ENCODE results near the gene BDH1. TPM values are rescaled to one million over a fixed set of nuclear protein-coding genes. Genes with fewer than 3 reads are reported as not detected.

The BDH1 gene
- total and polyA plus RNA-seq, 2 of the 13 experiments (the other 11 are each of a cell fraction or from before 2014, with no cell fraction given), result 21.2 to 71.9 TPM

DNA sequence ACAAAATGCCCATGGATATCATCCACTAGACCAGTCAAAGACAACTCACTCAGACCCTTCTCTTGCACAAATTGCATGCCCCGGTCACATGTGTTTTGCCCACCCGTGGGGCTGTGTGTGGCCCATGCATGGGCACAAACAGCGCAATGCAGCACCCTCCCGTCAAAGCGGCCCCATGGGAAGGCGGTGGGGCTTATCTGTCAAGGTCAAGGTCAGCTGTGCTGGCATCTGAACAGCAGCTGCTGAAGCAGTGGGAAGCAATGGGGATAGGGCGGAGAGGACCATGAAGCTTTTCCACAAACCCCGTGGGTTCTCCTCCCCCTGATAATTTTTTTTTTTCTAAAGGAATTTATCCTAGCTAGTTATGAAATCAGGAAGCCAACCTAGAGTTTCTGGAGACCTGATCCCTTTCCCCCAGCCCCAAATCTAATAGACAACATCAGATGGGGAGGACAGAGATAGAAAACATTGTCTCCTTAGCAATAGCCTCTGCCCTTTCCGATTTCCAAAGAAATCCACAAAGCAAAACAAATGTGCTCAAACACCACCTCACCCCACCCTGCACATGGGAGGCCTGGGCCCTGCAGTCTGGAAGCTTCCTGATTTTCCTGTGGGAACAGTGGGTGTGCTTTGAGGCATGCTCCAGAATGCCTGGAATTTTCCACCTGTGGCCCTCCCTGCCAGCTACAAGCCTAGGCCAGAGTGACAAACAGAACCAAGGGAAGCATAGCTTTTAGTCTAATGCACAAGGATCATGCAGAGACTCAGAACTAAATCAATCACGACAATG lies 84.4 kb downstream of the BDH1 start (continued):
- TF ChIP-seq, protein P1, sequence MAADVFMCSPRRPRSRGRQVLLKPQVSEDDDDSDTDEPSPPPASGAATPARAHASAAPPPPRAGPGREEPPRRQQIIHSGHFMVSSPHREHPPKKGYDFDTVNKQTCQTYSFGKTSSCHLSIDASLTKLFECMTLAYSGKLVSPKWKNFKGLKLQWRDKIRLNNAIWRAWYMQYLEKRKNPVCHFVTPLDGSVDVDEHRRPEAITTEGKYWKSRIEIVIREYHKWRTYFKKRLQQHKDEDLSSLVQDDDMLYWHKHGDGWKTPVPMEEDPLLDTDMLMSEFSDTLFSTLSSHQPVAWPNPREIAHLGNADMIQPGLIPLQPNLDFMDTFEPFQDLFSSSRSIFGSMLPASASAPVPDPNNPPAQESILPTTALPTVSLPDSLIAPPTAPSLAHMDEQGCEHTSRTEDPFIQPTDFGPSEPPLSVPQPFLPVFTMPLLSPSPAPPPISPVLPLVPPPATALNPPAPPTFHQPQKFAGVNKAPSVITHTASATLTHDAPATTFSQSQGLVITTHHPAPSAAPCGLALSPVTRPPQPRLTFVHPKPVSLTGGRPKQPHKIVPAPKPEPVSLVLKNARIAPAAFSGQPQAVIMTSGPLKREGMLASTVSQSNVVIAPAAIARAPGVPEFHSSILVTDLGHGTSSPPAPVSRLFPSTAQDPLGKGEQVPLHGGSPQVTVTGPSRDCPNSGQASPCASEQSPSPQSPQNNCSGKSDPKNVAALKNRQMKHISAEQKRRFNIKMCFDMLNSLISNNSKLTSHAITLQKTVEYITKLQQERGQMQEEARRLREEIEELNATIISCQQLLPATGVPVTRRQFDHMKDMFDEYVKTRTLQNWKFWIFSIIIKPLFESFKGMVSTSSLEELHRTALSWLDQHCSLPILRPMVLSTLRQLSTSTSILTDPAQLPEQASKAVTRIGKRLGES (CRISPR knock-in tag; IDR thresholded peaks at IDR 0.05; ENCODE audit: borderline replicate concordance), result no peak
- TF ChIP-seq ASH2L (IDR thresholded peaks at IDR 0.05; ENCODE audit: insufficient read length, low read depth, low read length) (no peak), IRX3 (CRISPR knock-in tag; IDR thresholded peaks at IDR 0.05; ENCODE audit: borderline replicate concordance, low read depth) (no peak), ISX (CRISPR knock-in tag; conservative IDR thresholded peaks at IDR 0.05) (no peak), ZNF326 (CRISPR knock-in tag; IDR thresholded peaks at IDR 0.05; ENCODE audit: borderline replicate concordance) (no peak), ZNF766 (CRISPR knock-in tag; IDR thresholded peaks at IDR 0.05; ENCODE audit: borderline replicate concordance) (no peak), ZNF460 (CRISPR knock-in tag; IDR thresholded peaks at IDR 0.05; ENCODE audit: borderline replicate concordance) (no peak), PRMT3 (CRISPR knock-in tag; IDR thresholded peaks at IDR 0.05; ENCODE audit: borderline replicate concordance, low read depth) (no peak), KAT2B (IDR thresholded peaks at IDR 0.05; ENCODE audit: borderline replicate concordance, low read depth, low read length) (no peak), HOXA3 (CRISPR knock-in tag; IDR thresholded peaks at IDR 0.05) (peak; percentile 75), KAT7 (CRISPR knock-in tag; IDR thresholded peaks at IDR 0.05; ENCODE audit: borderline replicate concordance) (no peak), SSRP1 (CRISPR knock-in tag; IDR thresholded peaks at IDR 0.05) (no peak), HDAC2 (CRISPR knock-in tag; IDR thresholded peaks at IDR 0.05) (peak; percentile 83; the same call in 1 of the 2 replicates), ZNF839 (CRISPR knock-in tag; IDR thresholded peaks at IDR 0.05; ENCODE audit: borderline replicate concordance) (no peak)
- TF ChIP-seq, protein P2, sequence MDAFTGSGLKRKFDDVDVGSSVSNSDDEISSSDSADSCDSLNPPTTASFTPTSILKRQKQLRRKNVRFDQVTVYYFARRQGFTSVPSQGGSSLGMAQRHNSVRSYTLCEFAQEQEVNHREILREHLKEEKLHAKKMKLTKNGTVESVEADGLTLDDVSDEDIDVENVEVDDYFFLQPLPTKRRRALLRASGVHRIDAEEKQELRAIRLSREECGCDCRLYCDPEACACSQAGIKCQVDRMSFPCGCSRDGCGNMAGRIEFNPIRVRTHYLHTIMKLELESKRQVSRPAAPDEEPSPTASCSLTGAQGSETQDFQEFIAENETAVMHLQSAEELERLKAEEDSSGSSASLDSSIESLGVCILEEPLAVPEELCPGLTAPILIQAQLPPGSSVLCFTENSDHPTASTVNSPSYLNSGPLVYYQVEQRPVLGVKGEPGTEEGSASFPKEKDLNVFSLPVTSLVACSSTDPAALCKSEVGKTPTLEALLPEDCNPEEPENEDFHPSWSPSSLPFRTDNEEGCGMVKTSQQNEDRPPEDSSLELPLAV (CRISPR knock-in tag; conservative IDR thresholded peaks at IDR 0.05; ENCODE audit: low read depth), result no peak
- TF ChIP-seq, protein P3, sequence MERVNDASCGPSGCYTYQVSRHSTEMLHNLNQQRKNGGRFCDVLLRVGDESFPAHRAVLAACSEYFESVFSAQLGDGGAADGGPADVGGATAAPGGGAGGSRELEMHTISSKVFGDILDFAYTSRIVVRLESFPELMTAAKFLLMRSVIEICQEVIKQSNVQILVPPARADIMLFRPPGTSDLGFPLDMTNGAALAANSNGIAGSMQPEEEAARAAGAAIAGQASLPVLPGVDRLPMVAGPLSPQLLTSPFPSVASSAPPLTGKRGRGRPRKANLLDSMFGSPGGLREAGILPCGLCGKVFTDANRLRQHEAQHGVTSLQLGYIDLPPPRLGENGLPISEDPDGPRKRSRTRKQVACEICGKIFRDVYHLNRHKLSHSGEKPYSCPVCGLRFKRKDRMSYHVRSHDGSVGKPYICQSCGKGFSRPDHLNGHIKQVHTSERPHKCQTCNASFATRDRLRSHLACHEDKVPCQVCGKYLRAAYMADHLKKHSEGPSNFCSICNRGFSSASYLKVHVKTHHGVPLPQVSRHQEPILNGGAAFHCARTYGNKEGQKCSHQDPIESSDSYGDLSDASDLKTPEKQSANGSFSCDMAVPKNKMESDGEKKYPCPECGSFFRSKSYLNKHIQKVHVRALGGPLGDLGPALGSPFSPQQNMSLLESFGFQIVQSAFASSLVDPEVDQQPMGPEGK (CRISPR knock-in tag; IDR thresholded peaks at IDR 0.05), result peak; percentile 84
- TF ChIP-seq, protein P4, sequence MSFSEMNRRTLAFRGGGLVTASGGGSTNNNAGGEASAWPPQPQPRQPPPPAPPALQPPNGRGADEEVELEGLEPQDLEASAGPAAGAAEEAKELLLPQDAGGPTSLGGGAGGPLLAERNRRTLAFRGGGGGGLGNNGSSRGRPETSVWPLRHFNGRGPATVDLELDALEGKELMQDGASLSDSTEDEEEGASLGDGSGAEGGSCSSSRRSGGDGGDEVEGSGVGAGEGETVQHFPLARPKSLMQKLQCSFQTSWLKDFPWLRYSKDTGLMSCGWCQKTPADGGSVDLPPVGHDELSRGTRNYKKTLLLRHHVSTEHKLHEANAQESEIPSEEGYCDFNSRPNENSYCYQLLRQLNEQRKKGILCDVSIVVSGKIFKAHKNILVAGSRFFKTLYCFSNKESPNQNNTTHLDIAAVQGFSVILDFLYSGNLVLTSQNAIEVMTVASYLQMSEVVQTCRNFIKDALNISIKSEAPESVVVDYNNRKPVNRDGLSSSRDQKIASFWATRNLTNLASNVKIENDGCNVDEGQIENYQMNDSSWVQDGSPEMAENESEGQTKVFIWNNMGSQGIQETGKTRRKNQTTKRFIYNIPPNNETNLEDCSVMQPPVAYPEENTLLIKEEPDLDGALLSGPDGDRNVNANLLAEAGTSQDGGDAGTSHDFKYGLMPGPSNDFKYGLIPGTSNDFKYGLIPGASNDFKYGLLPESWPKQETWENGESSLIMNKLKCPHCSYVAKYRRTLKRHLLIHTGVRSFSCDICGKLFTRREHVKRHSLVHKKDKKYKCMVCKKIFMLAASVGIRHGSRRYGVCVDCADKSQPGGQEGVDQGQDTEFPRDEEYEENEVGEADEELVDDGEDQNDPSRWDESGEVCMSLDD (CRISPR knock-in tag; IDR thresholded peaks at IDR 0.05; ENCODE audit: borderline replicate concordance), result peak; percentile 42; the same call in 1 of the 2 replicates
- TF ChIP-seq, protein P5, sequence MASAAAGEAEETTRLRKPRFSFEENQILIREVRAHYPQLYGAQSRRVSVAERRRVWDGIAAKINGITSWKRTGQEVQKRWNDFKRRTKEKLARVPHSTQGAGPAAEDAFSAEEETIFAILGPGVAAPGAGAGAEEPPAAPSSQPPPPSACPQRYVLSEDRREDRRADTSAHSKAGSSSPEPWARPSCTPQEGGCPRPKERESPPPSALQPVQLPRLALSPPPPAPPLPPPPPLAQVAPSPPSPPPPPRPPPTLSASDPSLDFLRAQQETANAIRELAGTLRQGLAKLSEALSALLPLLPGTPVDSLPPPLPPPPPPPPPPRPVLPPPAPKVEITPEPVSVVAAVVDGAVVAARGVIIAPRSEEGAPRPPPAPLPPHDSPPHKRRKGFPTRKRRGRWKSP (CRISPR knock-in tag; IDR thresholded peaks at IDR 0.05), result no peak
